HUES48 (cell line): ENCODE results near the gene P3H4.
"Not testable (repeated sequence)": the region's sequence is repeated elsewhere in the genome, so short reads cannot be mapped to it uniquely, and the experiment has no call there.

Source experiments
- H3K27ac ChIP-seq: one replicate; pipeline ENCODE4 v1.7.0; 2013; ENCODE audit warnings: low read depth, low read length, inconsistent platforms
- H3K27me3 ChIP-seq: 2 replicates; pipeline ENCODE4 v1.6.1; 2013; ENCODE audit warnings: mild to moderate bottlenecking, low read length; ENCODE audit not compliant: control insufficient read depth, insufficient read depth
- H3K36me3 ChIP-seq: 2 replicates; pipeline ENCODE4 v1.6.1; 2013; ENCODE audit warnings: low read length; ENCODE audit not compliant: control insufficient read depth, insufficient read depth
- H3K4me1 ChIP-seq: 2 replicates; pipeline ENCODE4 v1.6.1; 2013; ENCODE audit warnings: mild to moderate bottlenecking, low read length; ENCODE audit not compliant: control insufficient read depth, insufficient read depth
- H3K4me3 ChIP-seq: 2 replicates; pipeline ENCODE4 v1.5.1; 2013; ENCODE audit warnings: mild to moderate bottlenecking, low read depth, low read length
- H3K9ac ChIP-seq: 2 replicates; pipeline ENCODE4 v1.6.1; 2013; ENCODE audit warnings: mild to moderate bottlenecking, low read depth, low read length, moderate library complexity
- H3K9me3 ChIP-seq: 2 replicates; pipeline ENCODE4 v1.6.1; 2013; ENCODE audit warnings: low read length; ENCODE audit not compliant: control insufficient read depth, insufficient read depth

Gene P3H4

DNA sequence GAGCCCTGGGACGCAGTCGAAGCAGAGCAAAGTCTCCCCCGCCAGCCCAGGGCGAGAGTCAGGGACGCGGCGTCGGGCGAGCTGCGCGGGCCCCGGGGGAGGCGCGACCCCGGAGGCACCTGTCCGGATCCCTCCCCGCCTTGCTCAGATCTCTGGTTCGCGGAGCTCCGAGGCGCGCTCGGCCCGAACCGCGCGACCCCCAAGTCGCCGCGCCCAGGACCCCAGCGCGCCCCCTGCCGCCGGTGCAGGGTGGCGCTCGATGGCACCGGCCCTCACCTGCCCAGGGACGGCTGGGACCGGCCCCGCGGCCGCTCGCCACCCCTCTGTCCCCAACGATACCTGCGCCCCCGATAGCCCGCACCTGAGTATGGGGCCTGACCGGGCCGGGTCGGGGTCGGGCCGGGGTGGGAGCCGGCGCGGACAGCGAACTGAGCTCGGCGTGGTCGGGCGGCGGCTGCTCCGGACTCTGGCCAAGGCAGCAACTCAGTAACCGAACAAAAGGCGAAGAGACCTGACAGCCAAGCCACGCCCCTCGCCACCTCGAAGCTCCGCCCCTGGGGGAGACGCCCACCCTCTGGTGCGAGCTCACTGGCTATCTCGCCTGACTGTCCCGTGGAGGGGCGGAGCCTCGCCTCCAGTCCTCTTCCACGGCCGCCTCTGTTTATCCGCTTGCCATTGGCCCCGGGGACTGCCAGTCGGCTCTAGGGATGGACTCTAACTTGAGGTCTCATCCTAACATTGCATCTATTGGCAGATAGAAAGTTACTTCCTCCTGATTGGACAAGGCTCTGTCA is 25.3 kb downstream of the P3H4 start, which contains the start of gene JUP:
JUP (minus strand) TSS at position 485 of the 794 bp plus-strand sequence. CDS start 14,857 bp downstream, outside the sequence.
- H3K36me3 ChIP-seq, result no peaks in the 10 kb centered on the region
- peak within 1 kb of the TSS; percentile 96 for H3K27ac ChIP-seq
- H3K9me3 ChIP-seq, result no peaks in the 10 kb centered on the region
- H3K4me3 ChIP-seq, result peak within 1 kb of the TSS; percentile 73
- H3K4me1 ChIP-seq, result peaks cover 21% of the 10 kb centered on the region
- H3K27me3 ChIP-seq, result no peaks in the 10 kb centered on the region
- peak within 1 kb of the TSS; percentile 74 for H3K9ac ChIP-seq

GRCh38 chr17:41785859-41786226 is 25.9 kb downstream of the P3H4 start:
- peak overlapping the region; percentile 74 for H3K9ac ChIP-seq
- H3K27me3 ChIP-seq, result no peaks in the 10 kb centered on the region
- H3K27ac ChIP-seq, result peak overlapping the region; percentile 96
- no peaks in the 10 kb centered on the region for H3K9me3 ChIP-seq
- peak overlapping the region; percentile 73 for H3K4me3 ChIP-seq
- peaks cover 21% of the 10 kb centered on the region for H3K4me1 ChIP-seq
- H3K36me3 ChIP-seq, result no peaks in the 10 kb centered on the region

GRCh38 chr17:41785091-41785858 is 26.5 kb downstream of the P3H4 start:
- peak overlapping the region; percentile 74 for H3K9ac ChIP-seq
- no peaks in the 10 kb centered on the region for H3K9me3 ChIP-seq
- H3K27me3 ChIP-seq, result no peaks in the 10 kb centered on the region
- peaks cover 21% of the 10 kb centered on the region for H3K4me1 ChIP-seq
- peak overlapping the region; percentile 96 for H3K27ac ChIP-seq
- H3K4me3 ChIP-seq, result peak overlapping the region; percentile 73
- no peaks in the 10 kb centered on the region for H3K36me3 ChIP-seq

GRCh38 chr17:41784207-41784744 is 27.5 kb downstream of the P3H4 start:
- Histone ChIP-seq H3K27ac (peak overlapping the region; percentile 96), H3K36me3 (no peaks in the 10 kb centered on the region), H3K9me3 (no peaks in the 10 kb centered on the region), H3K4me3 (peak overlapping the region; percentile 73), H3K27me3 (no peaks in the 10 kb centered on the region), H3K9ac (peak overlapping the region; percentile 58; the same call in 1 of the 2 replicates), H3K4me1 (peaks cover 21% of the 10 kb centered on the region)

- H3K9ac ChIP-seq, result no peak overlapping the region
- H3K27me3 ChIP-seq, result no peaks in the 10 kb centered on the region
- H3K4me3 ChIP-seq, result no peak overlapping the region
- H3K27ac ChIP-seq, result no peak overlapping the region
- H3K36me3 ChIP-seq, result no peaks in the 10 kb centered on the region
- no peaks in the 10 kb centered on the region for H3K9me3 ChIP-seq
- peaks cover 23% of the 10 kb centered on the region for H3K4me1 ChIP-seq
Observed at GRCh38 chr17:41782142-41782541, 29.6 kb downstream of the P3H4 start.

GRCh38 chr17:41781404-41782110 is 30.2 kb downstream of the P3H4 start:
- Histone ChIP-seq H3K27ac (no peak overlapping the region), H3K36me3 (no peaks in the 10 kb centered on the region), H3K9ac (no peak overlapping the region), H3K9me3 (no peaks in the 10 kb centered on the region), H3K4me1 (peaks cover 21% of the 10 kb centered on the region), H3K4me3 (no peak overlapping the region), H3K27me3 (no peaks in the 10 kb centered on the region)

- Histone ChIP-seq H3K27me3 (no peaks in the 10 kb centered on the region), H3K27ac (no peak overlapping the region), H3K4me1 (peaks cover 32% of the 10 kb centered on the region)
Observed at GRCh38 chr17:41779954-41780353, 31.8 kb downstream of the P3H4 start.

DNA sequence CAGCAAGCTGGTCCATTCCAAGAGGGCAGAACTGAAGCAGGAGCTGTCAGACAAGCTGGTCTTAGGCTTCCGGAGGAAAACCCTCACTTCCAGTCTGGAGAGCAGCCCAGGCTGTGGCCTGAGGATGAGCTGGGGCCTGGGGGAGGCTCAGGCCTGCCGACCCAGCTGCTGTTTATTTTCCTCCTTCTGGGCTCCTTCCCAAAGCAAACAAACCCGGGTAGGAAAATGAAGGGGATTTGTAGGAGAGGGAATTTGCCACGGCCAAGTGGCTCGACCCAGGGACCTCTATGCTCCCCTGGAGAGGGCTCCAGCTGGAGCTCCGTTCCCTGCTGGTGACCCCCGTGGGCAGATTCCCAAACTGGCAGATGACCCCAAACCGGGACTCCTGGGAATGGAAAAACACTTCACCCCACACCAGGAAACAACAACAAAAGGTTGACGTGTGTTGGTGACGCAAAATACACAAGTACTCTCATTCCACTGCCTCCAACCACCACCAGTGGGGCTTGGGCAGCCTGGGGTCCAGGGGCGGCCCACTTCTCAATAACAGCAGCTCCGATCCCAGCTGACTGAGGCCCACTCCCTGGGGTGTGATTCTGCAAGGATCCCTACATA is 34.1 kb downstream of the P3H4 start:
- H3K27ac ChIP-seq, result peak overlapping the region; percentile 71
- H3K9ac ChIP-seq, result no peak overlapping the region
- no peaks in the 10 kb centered on the region for H3K9me3 ChIP-seq
- no peaks in the 10 kb centered on the region for H3K27me3 ChIP-seq
- peaks cover 29% of the 10 kb centered on the region for H3K4me1 ChIP-seq
- no peaks in the 10 kb centered on the region for H3K36me3 ChIP-seq
- no peak overlapping the region for H3K4me3 ChIP-seq

More at GRCh38 chr17:41779954-41780353, 31.8 kb downstream of the P3H4 start:
- no peak overlapping the region for H3K4me3 ChIP-seq
- no peak overlapping the region for H3K9ac ChIP-seq
- H3K36me3 ChIP-seq, result no peaks in the 10 kb centered on the region
- H3K9me3 ChIP-seq, result no peaks in the 10 kb centered on the region

DNA sequence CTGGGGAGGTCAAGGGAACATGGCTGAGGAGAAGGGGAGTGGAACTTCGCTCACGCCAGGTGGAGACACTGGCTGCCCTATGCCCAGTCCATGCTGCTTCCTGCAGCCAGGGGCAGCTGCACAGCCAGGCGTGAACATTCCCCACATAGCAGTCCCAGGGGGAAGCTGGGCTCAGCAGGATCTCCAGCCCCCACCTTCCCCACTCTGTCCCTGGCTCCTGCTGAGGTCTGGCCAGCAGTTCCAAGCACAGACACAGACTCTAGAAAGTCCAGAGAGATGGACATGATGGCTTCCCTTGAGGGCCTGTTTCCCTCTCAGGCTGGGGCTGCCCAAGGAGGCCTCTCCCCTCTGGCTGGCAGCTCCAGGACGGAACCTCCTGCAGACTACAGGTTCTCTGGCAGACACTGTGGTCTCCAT is 34.6 kb downstream of the P3H4 start:
- peaks cover 30% of the 10 kb centered on the region for H3K4me1 ChIP-seq
- H3K4me3 ChIP-seq, result no peak overlapping the region
- no peak overlapping the region for H3K9ac ChIP-seq
- peak overlapping the region; percentile 71 for H3K27ac ChIP-seq
- H3K36me3 ChIP-seq, result no peaks in the 10 kb centered on the region
- no peaks in the 10 kb centered on the region for H3K27me3 ChIP-seq
- no peaks in the 10 kb centered on the region for H3K9me3 ChIP-seq

DNA sequence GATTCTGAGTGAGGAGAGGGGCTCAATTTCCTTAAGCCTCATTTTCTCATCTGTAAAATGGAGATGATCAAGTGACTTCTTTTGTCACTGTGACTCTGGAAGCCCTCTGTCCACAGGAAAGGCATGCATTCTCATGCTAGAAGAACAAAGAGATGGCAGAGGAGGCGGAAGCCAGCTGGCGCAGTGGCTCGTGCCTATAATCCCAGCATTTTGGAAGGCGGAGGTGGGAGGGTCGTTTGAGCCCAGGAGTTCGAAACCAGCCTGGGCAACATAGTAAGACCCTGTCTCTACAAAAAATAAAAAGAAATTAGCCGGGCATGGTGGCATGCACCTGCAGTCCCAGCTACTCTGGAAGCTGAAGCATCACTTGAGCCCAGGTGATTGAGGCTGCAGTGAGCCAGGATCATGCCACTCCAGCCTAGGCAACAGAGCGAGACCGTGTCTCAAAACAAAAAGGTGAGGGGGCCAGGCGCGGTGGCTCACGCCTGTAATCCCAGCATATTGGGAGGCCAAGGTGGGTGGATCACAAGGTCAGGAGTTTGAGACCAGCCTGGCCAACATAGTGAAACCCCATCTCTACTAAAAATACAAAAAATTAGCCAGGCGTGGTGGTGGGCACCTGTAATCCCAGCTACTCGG is 35.4 kb downstream of the P3H4 start:
- H3K4me1 ChIP-seq, result peaks cover 33% of the 10 kb centered on the region
- not testable (repeated sequence) for H3K4me3 ChIP-seq, H3K27me3 ChIP-seq, H3K9ac ChIP-seq, H3K36me3 ChIP-seq, H3K9me3 ChIP-seq
- peak overlapping the region; percentile 79 for H3K27ac ChIP-seq
